Progenitor cell of endocrine pancreas (in vitro differentiated cells): ENCODE results near the gene CA12. TPM values are rescaled to one million over a fixed set of nuclear protein-coding genes. Genes with fewer than 3 reads are reported as not detected.
"Not testable (repeated sequence)": the region's sequence is repeated elsewhere in the genome, so short reads cannot be mapped to it uniquely, and the experiment has no call there.

ENCODE experiments used
- DNase-seq: peaks from one replicate; pipeline ENCODE4 v3.0.0; 2021; ENCODE audit warnings: low spot score; ENCODE audit not compliant: unreplicated experiment
- H3K27ac Mint-ChIP-seq: 2 replicates; pipeline ENCODE4 v1.8.0; 2021; ENCODE audit warnings: mild to moderate bottlenecking, moderate library complexity, mixed read lengths
- H3K27me3 Mint-ChIP-seq: 2 replicates; pipeline ENCODE4 v1.8.0; 2021; ENCODE audit warnings: mixed read lengths
- H3K36me3 Mint-ChIP-seq: 2 replicates; pipeline ENCODE4 v1.8.0; 2022; ENCODE audit warnings: mixed read lengths; ENCODE audit not compliant: insufficient read depth
- H3K4me1 Mint-ChIP-seq: 2 replicates; pipeline ENCODE4 v1.8.0; 2021; ENCODE audit warnings: low read depth, mixed read lengths
- H3K4me3 Mint-ChIP-seq: 2 replicates; pipeline ENCODE4 v1.8.0; 2021; ENCODE audit warnings: low read depth, mild to moderate bottlenecking, moderate library complexity, mixed read lengths
- H3K9me3 Mint-ChIP-seq: 2 replicates; pipeline ENCODE4 v1.8.0; 2021; ENCODE audit warnings: low read depth, mixed read lengths
- CTCF ChIP-seq: fragments of 200-600 bp; sonication (generic); IDR thresholded peaks from one replicate; pipeline ENCODE4 v1.5.0; 2021; ENCODE audit warnings: antibody characterized with exemption, mild to moderate bottlenecking; ENCODE audit not compliant: unreplicated experiment
- total RNA-seq: library from RNA; stranded (reverse); gene quantifications from 2 replicates; pipeline ENCODE4 v1.2.1, GENCODE V29; 2021

Gene CA12
- total RNA-seq, 1 donor from 2014 or later = 0.38 TPM

- H3K4me1 Mint-ChIP-seq = peaks cover 4% of the 10 kb centered on the region
- peaks cover 11% of the 10 kb centered on the region for H3K27me3 Mint-ChIP-seq
- no peak overlapping the region for H3K27ac Mint-ChIP-seq
- DNase-seq = no peak
- no peaks in the 10 kb centered on the region for H3K9me3 Mint-ChIP-seq
- no peaks in the 10 kb centered on the region for H3K36me3 Mint-ChIP-seq
- no peak for TF ChIP-seq CTCF
- H3K4me3 Mint-ChIP-seq = no peak overlapping the region
These were observed 36.8 kb downstream of the CA12 start for GRCh38 chr15:63344731-63345390.

GRCh38 chr15:63342996-63343562, 38.6 kb downstream of the CA12 start:
- H3K4me3 Mint-ChIP-seq, DNase-seq, H3K4me1 Mint-ChIP-seq, H3K36me3 Mint-ChIP-seq, H3K27ac Mint-ChIP-seq, H3K9me3 Mint-ChIP-seq: not testable (repeated sequence)
- peaks cover 22% of the 10 kb centered on the region for H3K27me3 Mint-ChIP-seq

- no peaks in the 10 kb centered on the region for H3K36me3 Mint-ChIP-seq
- peaks cover 25% of the 10 kb centered on the region for H3K27me3 Mint-ChIP-seq
- DNase-seq = no peak
- TF ChIP-seq CTCF = no peak
- H3K4me1 Mint-ChIP-seq = peaks cover 3% of the 10 kb centered on the region
- no peak overlapping the region for H3K27ac Mint-ChIP-seq
- no peak overlapping the region for H3K4me3 Mint-ChIP-seq
- no peaks in the 10 kb centered on the region for H3K9me3 Mint-ChIP-seq
These were observed 39.7 kb downstream of the CA12 start for GRCh38 chr15:63341898-63342297.

GRCh38 chr15:63340878-63341277, 40.8 kb downstream of the CA12 start:
- Mint-ChIP-seq H3K27ac (no peak overlapping the region), H3K36me3 (no peaks in the 10 kb centered on the region), H3K4me3 (no peak overlapping the region), H3K27me3 (peaks cover 23% of the 10 kb centered on the region), H3K9me3 (no peaks in the 10 kb centered on the region), H3K4me1 (peaks cover 3% of the 10 kb centered on the region)
- no peak for DNase-seq
- TF ChIP-seq CTCF = no peak

GRCh38 chr15:63340353-63340752, 41.3 kb downstream of the CA12 start:
- Mint-ChIP-seq H3K27ac (no peak overlapping the region), H3K27me3 (peaks cover 23% of the 10 kb centered on the region), H3K4me1 (peaks cover 3% of the 10 kb centered on the region), H3K4me3 (no peak overlapping the region), H3K9me3 (no peaks in the 10 kb centered on the region), H3K36me3 (no peaks in the 10 kb centered on the region)
- TF ChIP-seq CTCF = no peak
- DNase-seq = no peak

- no peak for DNase-seq
- no peaks in the 10 kb centered on the region for H3K36me3 Mint-ChIP-seq
- H3K4me1 Mint-ChIP-seq = peaks cover 3% of the 10 kb centered on the region
- TF ChIP-seq CTCF = no peak
- no peak overlapping the region for H3K27ac Mint-ChIP-seq
- H3K9me3 Mint-ChIP-seq = no peaks in the 10 kb centered on the region
- H3K4me3 Mint-ChIP-seq = no peak overlapping the region
- peaks cover 23% of the 10 kb centered on the region for H3K27me3 Mint-ChIP-seq
These were observed 41.8 kb downstream of the CA12 start for GRCh38 chr15:63339836-63340235.
